Body of pancreas (tissue), 4 donors: ENCODE measurements around the gene AKAP6. TPM values are rescaled to one million over a fixed set of nuclear protein-coding genes. Genes with fewer than 3 reads are reported as not detected.

Source experiments
- ATAC-seq: fragments of 150-250 bp; one replicate; pipeline ENCODE4 v1.9.1; 2016
- DNase-seq, 4 donors: peaks; one replicate each; pipeline ENCODE4 v3.0.0-alpha.2; 2019
- H3K27ac ChIP-seq, 4 donors: fragments of 200-600 bp; sonication (generic); 1 replicate in 3 of 4; 2 replicates in 1 of 4; pipeline versions ENCODE4 v1.5.1 to v1.6.1; 2016 to 2019; ENCODE audit warnings: mild to moderate bottlenecking in 1 of 4, mixed read lengths in 1 of 4, moderate library complexity in 1 of 4
- H3K27me3 ChIP-seq, 2 donors: fragments of 200-600 bp; sonication (generic); one replicate each; pipeline ENCODE4 v1.6.0; 2016; ENCODE audit warnings: mild to moderate bottlenecking in 1 of 2
- H3K36me3 ChIP-seq, 2 donors: fragments of 200-600 bp; sonication (generic); replicated peaks in 1 of 2; 2 replicates each; pipeline ENCODE4 v1.5.1; 2016; ENCODE audit warnings: low read depth in 2 of 2; ENCODE audit not compliant: insufficient read depth in 1 of 2
- H3K4me1 ChIP-seq: fragments of 200-600 bp; sonication (generic); one replicate; pipeline ENCODE4 v1.6.0; 2016
- H3K4me3 ChIP-seq, 2 donors: fragments of 200-600 bp; sonication (generic); 1 replicate in 1 of 2; 2 replicates in 1 of 2; pipeline ENCODE4 v1.5.1; 2016 to 2019
- H3K9me3 ChIP-seq, 3 donors: fragments of 200-600 bp; sonication (generic); 1 replicate in 2 of 3; 2 replicates in 1 of 3; pipeline ENCODE4 v1.5.1; 2016
- POLR2A ChIP-seq, 3 donors: fragments of 450-650 bp; IDR thresholded peaks; one replicate each; pipeline ENCODE4 v1.6.1; 2016; ENCODE audit warnings: antibody characterized with exemption in 3 of 3, mild to moderate bottlenecking in 2 of 3
- WGBS, 2 donors: methylation state at CpG; one replicate each; pipeline ENCODE4 v1.1.5; 2017; 5-methylcytosine and 5-hydroxymethylcytosine counted together
- intact Hi-C: fragments of 100-400 bp; cut with DNase I; formaldehyde crosslinking; loops from one replicate; pipeline ENCODE4 v1.15.1; 2023
- total RNA-seq, 2 donors: library from RNA; depleted of rRNA; stranded (reverse); fragments of >200 nt; gene quantifications; one replicate each; pipeline ENCODE4 v1.1.0, GENCODE V29; 2016
- TF ChIP-seq, protein P1 (sequence below), 7 experiments: fragments of 450-650 bp in 4 of 7; fragments of 200-600 bp in 3 of 7; sonication (generic) in 3 of 7; IDR thresholded peaks; one replicate each; pipeline ENCODE4 v1.5.1; 2016 to 2019; ENCODE audit warnings: antibody characterized with exemption in 7 of 7

Gene AKAP6
- total RNA-seq, 2 donors from 2014 or later: 2.0 to 2.9 TPM

DNA sequence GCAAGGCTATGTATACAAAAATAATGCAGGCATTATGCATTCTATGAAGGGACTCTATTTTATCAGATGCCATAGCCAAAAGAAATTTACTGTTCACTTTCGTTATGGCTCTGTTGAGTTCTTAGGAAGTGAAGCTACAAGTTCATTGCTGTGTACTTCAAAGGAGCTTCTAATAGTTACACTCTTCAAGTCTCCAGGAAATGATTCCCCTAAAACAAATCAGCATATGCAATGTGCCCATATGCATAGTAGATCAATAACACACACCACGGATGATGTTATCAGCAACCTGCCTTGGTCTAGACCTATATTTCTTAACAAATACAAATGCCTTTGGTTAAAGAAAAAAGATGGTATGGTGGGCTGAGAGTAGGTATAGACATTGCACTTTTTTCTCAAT, 83.4 kb downstream of the AKAP6 start:
- H3K36me3 ChIP-seq: no peaks in the 10 kb centered on the region
- ATAC-seq (no peak), DNase-seq (no peak)
- H3K4me1 ChIP-seq: no peaks in the 10 kb centered on the region
- intact Hi-C loops: no loop called here
- H3K9me3 ChIP-seq: no peaks in the 10 kb centered on the region
- H3K27me3 ChIP-seq: no peaks in the 10 kb centered on the region
- WGBS, 2 donors: 44 to 58% methylated on average over 2 of the region's 2 CpGs
- no peak overlapping the region for H3K4me3 ChIP-seq
- H3K27ac ChIP-seq: no peak overlapping the region
- no peak for TF ChIP-seq POLR2A (IDR thresholded peaks at IDR 0.05)
- TF ChIP-seq, protein P1, sequence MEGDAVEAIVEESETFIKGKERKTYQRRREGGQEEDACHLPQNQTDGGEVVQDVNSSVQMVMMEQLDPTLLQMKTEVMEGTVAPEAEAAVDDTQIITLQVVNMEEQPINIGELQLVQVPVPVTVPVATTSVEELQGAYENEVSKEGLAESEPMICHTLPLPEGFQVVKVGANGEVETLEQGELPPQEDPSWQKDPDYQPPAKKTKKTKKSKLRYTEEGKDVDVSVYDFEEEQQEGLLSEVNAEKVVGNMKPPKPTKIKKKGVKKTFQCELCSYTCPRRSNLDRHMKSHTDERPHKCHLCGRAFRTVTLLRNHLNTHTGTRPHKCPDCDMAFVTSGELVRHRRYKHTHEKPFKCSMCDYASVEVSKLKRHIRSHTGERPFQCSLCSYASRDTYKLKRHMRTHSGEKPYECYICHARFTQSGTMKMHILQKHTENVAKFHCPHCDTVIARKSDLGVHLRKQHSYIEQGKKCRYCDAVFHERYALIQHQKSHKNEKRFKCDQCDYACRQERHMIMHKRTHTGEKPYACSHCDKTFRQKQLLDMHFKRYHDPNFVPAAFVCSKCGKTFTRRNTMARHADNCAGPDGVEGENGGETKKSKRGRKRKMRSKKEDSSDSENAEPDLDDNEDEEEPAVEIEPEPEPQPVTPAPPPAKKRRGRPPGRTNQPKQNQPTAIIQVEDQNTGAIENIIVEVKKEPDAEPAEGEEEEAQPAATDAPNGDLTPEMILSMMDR (IDR thresholded peaks at IDR 0.05): no peak

DNA sequence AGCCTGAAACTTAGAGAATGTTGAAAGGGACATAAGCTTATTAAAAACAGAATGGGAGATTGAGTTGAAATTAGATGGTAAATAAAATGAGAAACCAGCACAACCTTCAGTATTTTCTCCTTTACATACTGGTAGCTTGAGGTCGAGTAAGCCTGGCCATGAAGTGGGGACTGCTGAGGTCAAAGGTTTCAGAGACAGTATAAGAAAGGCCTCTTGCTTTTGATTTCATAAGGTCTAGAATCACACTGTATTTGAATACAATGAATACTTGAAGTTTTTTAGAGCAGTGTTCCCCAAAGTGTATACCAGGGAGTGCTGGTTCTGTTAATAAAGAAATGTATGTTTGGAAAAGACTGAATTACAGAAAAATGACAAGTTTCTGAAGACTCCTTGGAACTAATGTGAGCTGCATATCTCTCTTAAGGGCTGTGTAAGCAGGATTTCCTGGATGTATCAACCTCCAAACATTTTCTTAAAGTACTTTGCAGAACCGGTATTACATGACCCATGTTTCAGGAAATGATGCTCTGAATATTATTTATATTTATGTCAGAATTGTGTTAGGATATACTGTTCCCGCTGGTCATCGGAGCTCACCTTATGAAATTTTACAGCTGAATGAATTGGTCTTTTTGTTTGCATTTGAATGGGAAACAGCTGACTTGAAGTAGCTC, 85.0 kb downstream of the AKAP6 start:
- 54 to 59% methylated on average over 4 of the region's 4 CpGs for WGBS, 2 donors
- Histone ChIP-seq H3K4me1 (no peaks in the 10 kb centered on the region), H3K36me3 (no peaks in the 10 kb centered on the region), H3K27ac (no peak overlapping the region), H3K27me3 (no peaks in the 10 kb centered on the region), H3K4me3 (no peak overlapping the region), H3K9me3 (no peaks in the 10 kb centered on the region)
- no peak for ATAC-seq
- intact Hi-C loops: no loop called here
- no peak for DNase-seq
- TF ChIP-seq POLR2A (IDR thresholded peaks at IDR 0.05): no peak
- TF ChIP-seq, protein P1 (IDR thresholded peaks at IDR 0.05): no peak

DNA sequence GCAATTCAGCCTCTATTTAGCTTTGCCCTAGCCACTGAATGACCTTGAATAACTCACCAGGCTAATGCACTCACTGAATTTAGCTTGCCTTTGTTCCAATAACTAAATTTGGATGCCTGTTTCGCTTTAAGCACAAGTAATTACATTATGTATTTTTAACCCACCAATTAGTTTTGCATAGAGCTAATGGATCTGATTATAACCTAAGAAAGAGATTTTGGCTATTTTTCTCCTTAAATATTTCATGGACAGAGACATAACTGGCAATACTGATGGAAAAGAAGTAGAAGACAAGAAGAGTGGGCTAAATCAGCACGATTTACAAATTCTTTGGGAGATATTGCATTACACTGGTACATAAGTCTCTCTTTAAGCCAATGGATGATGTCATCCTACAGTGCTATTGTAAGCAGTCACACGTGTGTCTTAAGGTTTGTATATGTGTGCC, 85.7 kb downstream of the AKAP6 start:
- Histone ChIP-seq H3K36me3 (no peaks in the 10 kb centered on the region), H3K4me3 (no peak overlapping the region), H3K27me3 (no peaks in the 10 kb centered on the region), H3K4me1 (no peaks in the 10 kb centered on the region), H3K27ac (no peak overlapping the region), H3K9me3 (no peaks in the 10 kb centered on the region)
- intact Hi-C loops: no loop called here
- whole genome bisulfite sequencing, 2 donors: 46% methylated on average over 3 of the region's 3 CpGs
- DNase-seq (no peak), ATAC-seq (no peak)
- TF ChIP-seq, protein P1 (IDR thresholded peaks at IDR 0.05): no peak
- no peak for TF ChIP-seq POLR2A (IDR thresholded peaks at IDR 0.05)

DNA sequence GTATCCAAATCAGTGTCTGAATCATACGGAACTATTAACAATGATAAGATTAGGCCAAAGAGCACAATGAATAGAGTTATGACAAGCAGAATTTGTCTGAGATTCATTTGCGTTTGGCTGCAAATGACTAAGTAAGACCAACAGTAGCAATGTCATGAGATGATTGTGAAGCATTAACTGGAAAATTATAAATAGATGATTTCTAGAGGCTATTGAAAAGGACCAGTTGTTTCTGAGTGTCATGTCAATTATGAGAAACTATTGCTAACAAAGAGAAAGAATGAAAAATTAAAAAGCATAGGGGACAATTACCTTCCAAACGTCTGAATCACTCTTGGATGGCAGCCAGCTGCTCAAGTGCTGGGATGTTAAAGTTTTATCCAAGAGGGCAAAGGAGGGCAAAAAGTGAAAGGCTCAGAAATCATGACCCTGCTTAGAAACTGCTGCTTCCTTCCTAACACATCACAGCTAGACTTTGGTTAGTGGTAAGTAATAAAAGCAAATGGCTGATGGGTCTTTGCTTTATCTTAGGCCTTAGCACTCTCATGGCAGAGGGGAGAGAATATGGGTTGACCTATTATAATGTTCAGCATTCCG, 89.0 kb downstream of the AKAP6 start:
- H3K4me3 ChIP-seq: no peak overlapping the region
- ATAC-seq (no peak), DNase-seq (peak; percentile 5 to 42 (median 22))
- no peaks in the 10 kb centered on the region for H3K36me3 ChIP-seq
- H3K27me3 ChIP-seq: no peaks in the 10 kb centered on the region
- 39 to 40% methylated on average over 4 of the region's 4 CpGs for WGBS, 2 donors
- no peaks in the 10 kb centered on the region for H3K4me1 ChIP-seq
- no peak overlapping the region for H3K27ac ChIP-seq
- intact Hi-C loops: no loop called here
- TF ChIP-seq POLR2A (IDR thresholded peaks at IDR 0.05): no peak
- TF ChIP-seq, protein P1 (IDR thresholded peaks at IDR 0.05): no peak
- no peaks in the 10 kb centered on the region for H3K9me3 ChIP-seq

DNA sequence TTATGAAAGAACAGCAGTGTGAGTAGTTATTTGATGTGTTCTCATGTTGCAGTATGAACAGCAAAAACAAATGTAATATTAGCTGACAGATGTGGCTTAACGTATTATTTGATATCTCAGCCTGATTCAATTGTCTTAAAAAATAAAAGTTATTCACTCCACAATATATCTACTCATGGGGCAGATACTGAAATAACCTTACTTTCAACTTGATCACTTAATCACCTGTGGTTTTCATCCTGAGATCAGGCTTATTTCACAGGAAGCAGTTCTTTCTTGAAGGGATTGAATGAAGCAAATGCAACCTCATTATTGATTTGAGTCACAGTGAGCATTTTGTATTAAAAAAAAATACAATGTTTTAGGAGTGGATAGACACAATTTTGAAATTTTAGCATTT, 90.3 kb downstream of the AKAP6 start:
- no peak for ATAC-seq
- Histone ChIP-seq H3K4me3 (no peak overlapping the region), H3K36me3 (no peaks in the 10 kb centered on the region), H3K4me1 (no peaks in the 10 kb centered on the region), H3K27ac (no peak overlapping the region), H3K27me3 (no peaks in the 10 kb centered on the region), H3K9me3 (no peaks in the 10 kb centered on the region)
- TF ChIP-seq POLR2A (IDR thresholded peaks at IDR 0.05): no peak
- TF ChIP-seq, protein P1 (IDR thresholded peaks at IDR 0.05): no peak
- WGBS, 2 donors: 91 to 94% methylated on average over 1 of the region's 1 CpG
- intact Hi-C loops: no loop called here
- DNase-seq: no peak
